ENCODE data around the gene SLCO3A1. TPM values are rescaled to one million over a fixed set of nuclear protein-coding genes. Genes with fewer than 3 reads are reported as not detected.

The SLCO3A1 gene
- total RNA-seq, 4 donors from 2014 or later: 4.4 to 66.2 (median 5.1) TPM

DNA sequence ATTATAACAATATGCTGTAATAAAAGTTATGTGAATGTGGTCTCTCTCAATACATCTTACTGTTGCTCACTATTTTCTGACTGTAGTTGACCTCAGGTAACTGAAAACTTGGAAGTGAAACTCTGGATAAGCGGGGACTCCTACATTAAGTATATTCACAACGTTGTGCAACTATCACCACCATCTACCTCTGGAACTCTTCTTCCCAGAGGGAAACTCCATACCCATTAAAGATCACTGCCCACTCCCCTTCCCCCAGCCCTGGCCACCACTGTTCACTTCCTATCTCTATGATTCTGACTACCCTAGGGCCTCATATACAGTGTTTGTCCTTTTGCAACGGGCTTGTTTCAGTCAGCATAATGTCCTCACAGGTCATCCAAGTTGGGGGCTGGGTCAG is 20.7 kb downstream of the SLCO3A1 start:
- in situ Hi-C loops (cut with MboI; ENCODE audit: low pct_ligation_motif_present in 1 of 4, low pct_unique_long_range_greater_than_20kb in 1 of 4, low sequenced_read_pairs in 3 of 4) (loop anchor here in 1 of 4 donors (25.0 kb wide), 1 partner anchor 88 kb away; no protein-coding TSS in a partner anchor), intact Hi-C loops (cut with DNase I; ENCODE audit: low total_unique reads) (no loop called here)
- 70 to 80% methylated on average over 3 of the region's 3 CpGs for WGBS, 2 donors (ENCODE audit: low coverage in 1 of 2)
- Histone ChIP-seq H3K4me1 (no peaks in the 10 kb centered on the region), H3K27me3 (no peaks in the 10 kb centered on the region), H3K36me3 (no peaks in the 10 kb centered on the region), H3K9me3 (no peaks in the 10 kb centered on the region), H3K4me3 (no peak overlapping the region), H3K27ac (no peak overlapping the region)
- no peak for DNase-seq
- TF ChIP-seq EP300 (IDR thresholded peaks at IDR 0.05; ENCODE audit: low read depth) (no peak), POLR2AphosphoS5 (IDR thresholded peaks at IDR 0.05) (no peak), POLR2A (IDR thresholded peaks at IDR 0.05) (no peak)
- TF ChIP-seq, protein P1, sequence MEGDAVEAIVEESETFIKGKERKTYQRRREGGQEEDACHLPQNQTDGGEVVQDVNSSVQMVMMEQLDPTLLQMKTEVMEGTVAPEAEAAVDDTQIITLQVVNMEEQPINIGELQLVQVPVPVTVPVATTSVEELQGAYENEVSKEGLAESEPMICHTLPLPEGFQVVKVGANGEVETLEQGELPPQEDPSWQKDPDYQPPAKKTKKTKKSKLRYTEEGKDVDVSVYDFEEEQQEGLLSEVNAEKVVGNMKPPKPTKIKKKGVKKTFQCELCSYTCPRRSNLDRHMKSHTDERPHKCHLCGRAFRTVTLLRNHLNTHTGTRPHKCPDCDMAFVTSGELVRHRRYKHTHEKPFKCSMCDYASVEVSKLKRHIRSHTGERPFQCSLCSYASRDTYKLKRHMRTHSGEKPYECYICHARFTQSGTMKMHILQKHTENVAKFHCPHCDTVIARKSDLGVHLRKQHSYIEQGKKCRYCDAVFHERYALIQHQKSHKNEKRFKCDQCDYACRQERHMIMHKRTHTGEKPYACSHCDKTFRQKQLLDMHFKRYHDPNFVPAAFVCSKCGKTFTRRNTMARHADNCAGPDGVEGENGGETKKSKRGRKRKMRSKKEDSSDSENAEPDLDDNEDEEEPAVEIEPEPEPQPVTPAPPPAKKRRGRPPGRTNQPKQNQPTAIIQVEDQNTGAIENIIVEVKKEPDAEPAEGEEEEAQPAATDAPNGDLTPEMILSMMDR (IDR thresholded peaks at IDR 0.05): no peak

DNA sequence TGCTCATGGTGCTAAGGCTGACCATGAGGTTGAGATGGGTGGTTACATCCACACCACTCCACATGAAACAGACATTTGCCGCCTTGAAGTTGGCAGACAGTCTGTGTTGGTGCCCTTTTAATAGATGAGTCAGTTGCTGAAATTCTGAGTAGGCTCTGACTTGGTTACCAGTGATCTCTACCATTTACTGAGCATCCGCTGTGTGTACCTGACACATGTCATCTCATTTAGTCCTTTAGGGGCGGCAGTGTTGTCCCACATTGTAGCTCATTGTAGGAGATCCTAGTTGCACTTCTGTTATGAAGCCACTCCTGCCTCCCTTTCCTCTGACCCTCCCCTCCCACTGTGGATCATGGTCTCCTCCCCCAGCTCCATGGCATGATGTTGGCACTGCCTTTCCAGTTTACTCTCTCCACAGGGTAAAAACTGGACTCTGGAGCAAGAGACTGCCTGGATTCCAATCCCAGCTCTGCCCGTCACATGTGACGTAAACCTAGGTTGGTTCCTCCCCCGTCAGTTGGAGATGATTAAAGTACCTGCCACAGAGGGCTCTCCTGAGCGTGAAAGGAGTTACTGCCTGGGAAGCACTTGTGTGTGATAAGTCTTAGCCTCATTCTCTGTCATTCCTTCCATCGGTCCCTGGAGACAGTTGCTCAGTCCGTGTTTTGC is 21.6 kb downstream of the SLCO3A1 start:
- 94% methylated on average over 9 of the region's 9 CpGs; no CpG with 5 or more reads in 1 of the 2 donors for WGBS, 2 donors (ENCODE audit: low coverage in 1 of 2)
- Histone ChIP-seq H3K27me3 (no peaks in the 10 kb centered on the region), H3K36me3 (no peaks in the 10 kb centered on the region), H3K27ac (no peak overlapping the region), H3K9me3 (no peaks in the 10 kb centered on the region), H3K4me3 (no peak overlapping the region), H3K4me1 (no peaks in the 10 kb centered on the region)
- DNase-seq: no peak
- intact Hi-C loops (cut with DNase I; ENCODE audit: low total_unique reads) (no loop called here), in situ Hi-C loops (cut with MboI; ENCODE audit: low pct_ligation_motif_present in 1 of 4, low pct_unique_long_range_greater_than_20kb in 1 of 4, low sequenced_read_pairs in 3 of 4) (loop anchor here in 1 of 4 donors (25.0 kb wide), 1 partner anchor 87 kb away; no protein-coding TSS in a partner anchor)
- TF ChIP-seq, protein P1 (IDR thresholded peaks at IDR 0.05): no peak
- TF ChIP-seq POLR2AphosphoS5 (IDR thresholded peaks at IDR 0.05) (no peak), EP300 (IDR thresholded peaks at IDR 0.05; ENCODE audit: low read depth) (no peak), POLR2A (IDR thresholded peaks at IDR 0.05) (no peak)

DNA sequence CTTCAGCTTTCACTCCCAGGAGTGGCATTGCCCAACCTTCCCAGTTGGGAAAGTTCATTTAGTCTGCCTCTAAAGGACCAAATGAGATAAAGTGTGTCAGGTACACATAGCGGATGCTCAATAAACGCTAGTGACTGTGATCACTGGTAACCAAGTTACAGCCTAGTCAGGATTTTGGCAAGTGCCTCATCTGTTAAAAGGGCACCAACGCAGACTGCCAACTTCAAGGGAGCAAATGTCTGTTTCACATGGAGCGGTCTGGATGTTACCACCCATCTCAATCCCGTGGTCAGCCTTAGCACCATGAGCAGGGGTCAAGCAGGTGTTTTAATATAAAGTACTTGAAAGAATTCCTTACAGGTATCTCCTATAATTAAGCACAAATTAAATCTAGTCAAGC is 22.7 kb downstream of the SLCO3A1 start:
- no peak for TF ChIP-seq EP300 (IDR thresholded peaks at IDR 0.05; ENCODE audit: low read depth)
- TF ChIP-seq, protein P1 (IDR thresholded peaks at IDR 0.05): no peak
- TF ChIP-seq POLR2AphosphoS5 (IDR thresholded peaks at IDR 0.05): no peak
- TF ChIP-seq POLR2A (IDR thresholded peaks at IDR 0.05): no peak
- intact Hi-C loops (cut with DNase I; ENCODE audit: low total_unique reads) (no loop called here), in situ Hi-C loops (cut with MboI; ENCODE audit: low pct_ligation_motif_present in 1 of 4, low pct_unique_long_range_greater_than_20kb in 1 of 4, low sequenced_read_pairs in 3 of 4) (no loop called here)
- WGBS, 2 donors (ENCODE audit: low coverage in 1 of 2): 96 to 100% methylated on average over 1 to 5 of the region's 5 CpGs
- no peaks in the 10 kb centered on the region for H3K36me3 ChIP-seq
- H3K4me1 ChIP-seq: no peaks in the 10 kb centered on the region
- H3K4me3 ChIP-seq: no peak overlapping the region
- no peak for DNase-seq
- no peak overlapping the region for H3K27ac ChIP-seq
- no peaks in the 10 kb centered on the region for H3K27me3 ChIP-seq
- H3K9me3 ChIP-seq: no peaks in the 10 kb centered on the region

DNA sequence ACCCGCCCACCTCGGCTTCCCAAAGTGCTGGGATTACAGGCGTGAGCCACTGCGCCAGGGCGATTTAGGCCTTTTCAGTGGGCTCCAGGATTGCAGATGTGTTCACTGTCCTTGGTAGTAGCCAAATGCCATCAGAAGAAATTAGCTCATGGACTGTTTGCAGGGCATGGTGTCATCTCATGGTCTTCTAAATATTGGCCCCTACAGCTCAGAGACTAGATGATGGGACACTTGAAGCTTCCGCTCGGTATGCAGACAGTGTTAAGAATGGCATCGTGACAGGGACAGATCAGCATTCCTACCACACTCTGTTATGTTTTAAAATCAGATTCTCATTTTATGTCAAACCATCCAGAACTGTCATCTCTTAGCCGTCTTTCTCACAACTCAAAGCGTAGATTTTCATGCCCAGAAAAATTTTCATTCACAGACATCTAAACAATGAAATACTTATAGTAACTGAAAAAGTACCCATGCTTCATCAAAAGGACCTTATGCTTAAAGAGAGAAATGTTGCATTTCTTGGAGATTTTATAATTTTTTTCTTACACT is 24.9 kb downstream of the SLCO3A1 start:
- DNase-seq: no peak
- 91 to 98% methylated on average over 7 to 10 of the region's 10 CpGs for WGBS, 2 donors (ENCODE audit: low coverage in 1 of 2)
- TF ChIP-seq POLR2AphosphoS5 (IDR thresholded peaks at IDR 0.05) (no peak), EP300 (IDR thresholded peaks at IDR 0.05; ENCODE audit: low read depth) (no peak), POLR2A (IDR thresholded peaks at IDR 0.05) (no peak)
- TF ChIP-seq, protein P1 (IDR thresholded peaks at IDR 0.05): no peak
- in situ Hi-C loops (cut with MboI; ENCODE audit: low pct_ligation_motif_present in 1 of 4, low pct_unique_long_range_greater_than_20kb in 1 of 4, low sequenced_read_pairs in 3 of 4) (no loop called here), intact Hi-C loops (cut with DNase I; ENCODE audit: low total_unique reads) (no loop called here)
- no peaks in the 10 kb centered on the region for H3K27me3 ChIP-seq
- no peaks in the 10 kb centered on the region for H3K4me1 ChIP-seq
- H3K36me3 ChIP-seq: no peaks in the 10 kb centered on the region
- H3K9me3 ChIP-seq: no peaks in the 10 kb centered on the region
- no peak overlapping the region for H3K27ac ChIP-seq
- H3K4me3 ChIP-seq: no peak overlapping the region

Measured in transverse colon (tissue), 4 donors.